ENCODE measurements around the gene GSAP. TPM values are rescaled to one million over a fixed set of nuclear protein-coding genes. Genes with fewer than 3 reads are reported as not detected.
"Not testable (repeated sequence)": the region's sequence is repeated elsewhere in the genome, so short reads cannot be mapped to it uniquely, and the experiment has no call there.

Gene GSAP
- total RNA-seq, 1 donor from 2014 or later = 2.6 TPM

GRCh38 chr7:77360969-77361368 is 55.2 kb downstream of the GSAP start:
- no peak for DNase-seq (ENCODE audit: low read depth, low spot score)

GRCh38 chr7:77360104-77360503 is 56.0 kb downstream of the GSAP start:
- DNase-seq (ENCODE audit: low read depth, low spot score) = no peak

DNA sequence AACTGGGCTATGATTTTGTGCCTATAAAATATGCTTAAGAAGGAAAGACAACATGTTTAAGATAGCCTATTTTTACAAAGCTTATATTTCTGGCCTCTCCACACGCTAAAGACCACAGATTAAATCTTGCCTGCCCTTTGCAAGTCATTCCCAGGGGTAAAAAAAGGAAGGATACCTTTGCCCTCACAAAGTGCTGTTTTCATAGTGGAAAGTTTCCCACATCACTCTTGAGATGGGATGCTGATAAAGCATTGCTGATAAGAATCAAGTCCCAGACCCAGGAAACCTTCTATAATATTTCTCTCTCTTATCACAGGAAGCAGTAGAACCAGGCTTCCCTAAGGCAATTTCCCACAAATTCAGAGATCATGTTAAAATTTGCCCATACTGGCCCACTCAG is 56.5 kb downstream of the GSAP start:
- DNase-seq (ENCODE audit: low read depth, low spot score) = no peak

DNA sequence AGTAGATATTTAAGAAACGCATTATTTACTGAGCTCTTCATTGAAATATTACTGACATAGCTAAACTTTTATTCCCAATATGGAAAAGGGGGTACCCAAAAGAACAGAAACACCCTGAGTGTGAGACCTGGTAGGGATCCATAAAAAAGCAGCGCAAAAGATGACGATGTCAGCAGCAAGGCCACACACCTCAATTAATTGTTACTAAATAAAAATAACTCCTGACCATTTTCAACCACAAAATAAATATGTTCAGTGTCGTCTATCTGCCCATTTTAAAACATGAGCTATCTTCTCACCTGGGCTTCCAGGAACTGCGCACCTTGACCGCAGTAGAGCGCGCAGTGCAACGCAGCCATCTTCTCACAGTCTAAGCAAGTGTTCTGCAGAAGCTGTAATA is 61.2 kb downstream of the GSAP start:
- no peak for DNase-seq (ENCODE audit: low read depth, low spot score)

DNA sequence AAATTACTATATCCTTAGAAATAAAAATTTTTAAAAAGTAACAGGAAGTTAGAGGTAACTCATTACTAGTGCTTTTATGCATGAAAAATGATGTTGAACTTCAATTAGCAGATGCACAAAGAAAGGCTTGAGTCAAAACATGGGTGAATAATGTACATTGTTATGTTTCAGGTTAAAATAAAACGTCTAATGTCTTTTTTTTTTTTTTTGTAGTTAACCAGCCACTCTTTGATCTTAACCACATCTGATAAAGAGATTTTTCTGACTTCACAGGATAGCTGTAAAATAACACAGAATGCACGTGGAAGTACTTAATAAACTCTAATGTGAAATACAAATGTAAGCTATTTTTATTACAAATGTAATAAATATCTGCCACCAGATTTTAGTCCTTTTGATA is 61.7 kb downstream of the GSAP start:
- DNase-seq (ENCODE audit: low read depth, low spot score) = no peak

GRCh38 chr7:77353911-77354310 is 62.2 kb downstream of the GSAP start:
- no peak for DNase-seq (ENCODE audit: low read depth, low spot score)

DNA sequence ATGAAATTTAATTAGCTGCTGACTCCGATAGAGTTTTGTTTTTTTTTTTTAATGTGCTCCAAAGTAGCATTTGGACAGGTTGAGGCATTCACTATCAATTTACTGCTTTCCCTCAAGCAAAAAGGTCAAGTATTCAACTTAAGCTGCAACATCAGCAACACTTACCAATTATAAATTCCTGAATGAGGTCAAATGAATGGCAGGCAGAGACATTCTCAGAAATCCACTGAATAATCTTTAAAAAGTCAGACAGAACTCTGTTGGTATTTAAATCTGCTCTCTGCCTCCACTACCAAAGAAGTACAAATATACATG is 62.8 kb downstream of the GSAP start:
- DNase-seq (ENCODE audit: low read depth, low spot score) = no peak

DNA sequence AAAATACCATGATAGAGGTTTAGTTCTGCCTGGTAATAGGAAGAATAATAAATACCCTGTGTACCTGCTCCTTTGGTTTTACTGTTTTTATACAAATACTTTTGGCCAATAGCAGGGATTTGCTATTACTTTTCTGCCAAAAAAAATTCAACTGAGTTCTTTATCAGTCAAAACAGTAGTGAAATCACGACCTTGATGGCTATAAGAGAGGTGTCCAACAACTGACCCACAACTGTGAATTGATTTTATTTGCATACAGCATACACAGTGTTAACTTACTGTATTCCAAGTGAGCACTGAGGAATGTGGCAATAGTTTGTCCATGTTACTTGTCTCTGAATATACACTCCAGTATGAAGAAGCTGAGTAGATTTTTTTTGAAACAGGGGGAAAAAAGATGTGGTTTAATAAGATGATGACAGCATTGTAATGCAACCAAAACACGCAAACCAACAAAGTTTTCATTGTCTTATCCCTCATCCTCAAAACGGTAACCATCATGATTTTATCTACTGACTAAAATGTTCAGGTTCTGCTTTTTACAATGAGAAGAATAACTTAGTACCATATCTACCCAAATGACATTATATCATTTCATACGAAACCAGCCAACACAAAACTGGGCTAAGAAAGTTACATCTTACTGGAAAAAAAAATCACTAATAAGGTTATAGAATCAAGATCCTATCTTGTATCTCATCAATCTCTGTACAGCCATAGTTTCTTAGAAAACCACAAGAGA is 63.3 kb downstream of the GSAP start:
- DNase-seq (ENCODE audit: low read depth, low spot score) = no peak

GRCh38 chr7:77351539-77352004 is 64.6 kb downstream of the GSAP start:
- no peak for DNase-seq (ENCODE audit: low read depth, low spot score)

- DNase-seq (ENCODE audit: low read depth, low spot score) = no peak
Observed at GRCh38 chr7:77349141-77349540, 67.0 kb downstream of the GSAP start.

- DNase-seq (ENCODE audit: low read depth, low spot score) = peak; percentile 57
Observed at GRCh38 chr7:77348371-77348813, 67.8 kb downstream of the GSAP start.

- no peak for DNase-seq (ENCODE audit: low read depth, low spot score)
Observed at GRCh38 chr7:77346441-77346840, 69.7 kb downstream of the GSAP start.

- not testable (repeated sequence) for DNase-seq (ENCODE audit: low read depth, low spot score)
Observed at GRCh38 chr7:77345426-77345825, 70.7 kb downstream of the GSAP start.

DNA sequence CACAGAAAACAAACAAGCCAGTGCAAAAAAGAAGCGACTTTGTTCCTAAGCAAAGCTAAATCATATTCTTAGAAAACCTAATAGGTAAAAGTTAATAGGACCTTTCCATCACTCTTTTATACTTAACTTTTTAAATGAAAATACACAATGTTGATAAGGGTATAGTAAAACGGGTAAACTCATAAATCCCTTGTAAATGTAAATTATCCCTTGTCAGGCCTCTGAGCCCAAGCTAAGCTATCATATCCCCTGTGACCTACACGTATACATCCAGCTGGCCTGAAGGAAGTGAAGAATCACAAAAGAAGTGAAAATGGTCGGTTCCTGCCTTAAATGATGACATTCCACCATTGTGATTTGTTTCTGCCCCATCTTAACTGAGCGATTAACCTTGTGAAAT is 76.4 kb downstream of the GSAP start:
- DNase-seq (ENCODE audit: low read depth, low spot score) = no peak

- DNase-seq (ENCODE audit: low read depth, low spot score) = no peak
Observed at GRCh38 chr7:77338883-77339629, 77.1 kb downstream of the GSAP start.

DNA sequence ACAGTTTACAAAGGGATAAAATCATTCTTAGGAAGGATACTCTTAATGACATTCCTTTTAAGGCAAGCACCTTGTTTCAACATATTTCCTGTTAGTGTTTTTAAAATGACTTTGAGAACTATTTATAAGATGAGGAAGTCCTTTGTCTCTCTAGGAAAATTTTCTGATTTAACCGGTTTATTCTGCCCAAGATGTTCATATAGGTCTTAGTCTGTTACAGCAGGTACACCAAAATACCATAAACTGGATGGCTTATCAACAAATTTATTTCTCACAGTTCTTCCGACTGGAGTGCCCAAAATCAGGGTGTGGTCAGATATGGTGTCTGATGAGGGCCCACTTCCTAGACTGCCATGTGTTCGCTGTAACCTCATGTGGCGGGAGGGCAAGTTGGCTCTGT is 77.9 kb downstream of the GSAP start:
- no peak for DNase-seq (ENCODE audit: low read depth, low spot score)

DNA sequence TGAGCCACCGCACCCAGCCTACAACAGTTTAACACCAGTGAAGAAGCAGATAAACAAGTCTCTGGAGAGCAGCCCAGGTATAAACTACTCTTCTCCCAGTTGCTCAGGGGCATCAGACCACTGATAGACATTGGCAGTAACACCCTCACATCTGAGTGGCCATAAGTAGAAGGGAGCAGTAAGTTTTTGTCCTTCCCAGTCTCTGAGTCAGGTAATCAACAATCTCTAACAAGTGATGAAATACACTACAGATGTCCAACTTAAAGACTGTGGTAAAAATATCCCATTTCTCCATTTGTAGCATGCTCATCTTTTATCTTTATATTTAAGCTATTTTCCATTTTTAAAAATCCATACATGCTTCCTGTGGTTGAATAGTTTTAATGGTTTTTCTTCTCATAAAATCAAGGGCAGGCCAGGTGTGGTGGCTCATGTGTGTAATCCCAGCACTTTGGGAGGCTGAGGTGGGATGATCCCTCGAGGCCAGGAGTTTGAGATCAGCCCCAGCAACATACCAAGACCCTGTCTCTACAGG is 78.6 kb downstream of the GSAP start:
- DNase-seq (ENCODE audit: low read depth, low spot score) = no peak

GRCh38 chr7:77335581-77335980 is 80.6 kb downstream of the GSAP start:
- no peak for DNase-seq (ENCODE audit: low read depth, low spot score)

GRCh38 chr7:77334039-77334438 is 82.1 kb downstream of the GSAP start:
- not testable (repeated sequence) for DNase-seq (ENCODE audit: low read depth, low spot score)

DNA sequence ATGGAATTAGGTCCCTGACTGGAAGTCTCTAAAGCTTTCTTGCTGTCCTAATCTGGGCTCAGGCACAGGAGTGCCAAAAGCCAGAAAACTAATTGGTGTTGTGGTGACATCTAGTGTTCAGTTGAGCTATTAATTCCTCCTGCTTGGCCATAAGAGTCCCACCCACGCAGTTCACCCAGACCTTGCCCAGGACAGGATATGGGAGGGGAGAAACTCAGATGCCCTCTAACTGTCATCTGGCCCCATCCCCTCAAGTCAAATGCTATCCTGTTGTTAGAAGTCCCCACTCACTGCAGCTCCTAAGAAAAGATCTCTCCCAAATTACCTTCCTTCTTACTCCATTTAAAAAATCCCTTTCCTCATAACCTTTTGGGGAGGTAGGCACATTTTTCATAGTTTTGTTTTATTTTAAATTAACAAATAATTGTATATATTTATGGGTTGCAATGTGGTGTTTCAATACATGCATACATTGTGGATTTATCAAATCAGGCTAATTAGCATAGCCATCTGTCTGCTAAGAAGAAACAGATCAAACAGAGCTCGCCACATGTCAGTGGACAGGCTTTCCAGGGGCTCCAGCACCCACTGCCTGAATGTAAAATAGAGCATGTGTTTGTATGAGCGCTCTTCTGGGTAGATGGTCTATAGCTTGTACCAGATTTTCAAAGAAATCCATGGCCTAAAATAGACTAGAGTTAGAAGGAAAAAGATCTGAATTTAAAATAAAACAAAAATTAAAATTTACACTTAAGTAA is 84.0 kb downstream of the GSAP start:
- peak; percentile 71 for DNase-seq (ENCODE audit: low read depth, low spot score)

DNA sequence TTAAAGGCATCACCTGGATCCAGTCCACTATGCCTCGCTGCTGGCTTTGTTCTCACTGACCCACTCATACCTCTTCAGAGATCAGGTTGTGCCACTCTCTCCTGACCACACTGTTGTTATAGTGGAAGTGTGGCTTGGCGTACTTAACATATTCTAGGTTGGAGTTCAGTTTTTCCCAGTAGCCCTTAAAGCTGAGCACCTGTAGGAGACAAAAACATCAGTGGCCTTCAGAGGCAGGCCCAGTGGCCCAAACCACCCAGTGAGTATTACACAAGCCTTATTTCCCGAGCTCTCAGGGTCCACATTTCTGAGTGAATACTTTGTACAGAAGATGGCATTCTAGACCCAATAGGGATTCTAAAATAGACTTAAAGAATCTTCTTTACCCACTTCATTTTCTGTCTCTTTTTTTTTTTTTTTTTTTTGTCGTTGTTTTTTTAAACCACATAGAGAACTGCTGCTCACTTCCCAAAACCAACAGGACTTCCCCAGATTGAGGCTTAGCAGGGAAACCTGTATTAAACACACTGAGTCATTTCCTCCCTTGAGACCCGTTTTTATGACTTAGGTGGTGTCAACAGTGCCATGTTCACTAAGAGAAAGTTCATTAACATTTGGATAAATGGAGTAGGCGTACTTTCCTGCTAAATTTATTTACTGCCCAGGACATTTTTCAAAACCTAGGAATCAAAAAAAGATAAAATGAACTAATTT is 85.8 kb downstream of the GSAP start:
- no peak for DNase-seq (ENCODE audit: low read depth, low spot score)
